ENCODE results near the gene SCRT2.

GRCh38 chr20:646107-646867, 29.3 kb downstream of the SCRT2 start:
- no peak for TF ChIP-seq CTCF (IDR thresholded peaks at IDR 0.05; ENCODE audit: extremely low read depth in 1 of 2, insufficient read depth in 1 of 2, low read depth in 1 of 2, low read length in 2 of 2)
- no peak for TF ChIP-seq POLR2A (IDR thresholded peaks at IDR 0.05; ENCODE audit: low read depth, low read length)

Measured in endothelial cell of umbilical vein (primary cell).